Urothelium cell line (cell line): ENCODE results near the gene SFTA2.
"Not testable (repeated sequence)": the region's sequence is repeated elsewhere in the genome, so short reads cannot be mapped to it uniquely, and the experiment has no call there.

Source experiments
- DNase-seq: peaks from one replicate; pipeline ENCODE4 v3.0.0; 2011; ENCODE audit warnings: low spot score, mixed read lengths
- FAIRE-seq: peaks from 2 replicates; lab custom pipeline; 2011; peaks lifted over from hg19 to GRCh38; lab: Jason Lieb, UNC

Gene SFTA2

GRCh38 chr6:30914076-30914853, 17.7 kb downstream of the SFTA2 start, which contains the start of gene VARS2:
VARS2 (plus strand) TSS chr6:30914238; CDS start chr6:30914837, 599 bp downstream.
- DNase-seq: peak; percentile 96
- no peak for FAIRE-seq

GRCh38 chr6:30913721-30914075, 18.3 kb downstream of the SFTA2 start:
- no peak for DNase-seq
- no peak for FAIRE-seq

- DNase-seq (no peak), FAIRE-seq (no peak)
These were observed 19.0 kb downstream of the SFTA2 start for GRCh38 chr6:30912746-30913520.

GRCh38 chr6:30910473-30910872, 21.5 kb downstream of the SFTA2 start:
- DNase-seq, FAIRE-seq: not testable (repeated sequence)

GRCh38 chr6:30908700-30909099, 23.3 kb downstream of the SFTA2 start:
- FAIRE-seq: no peak

GRCh38 chr6:30907758-30908591, 24.0 kb downstream of the SFTA2 start, which contains the start of gene GTF2H4:
GTF2H4 (plus strand) TSS chr6:30908207.
- peak; percentile 95 for DNase-seq
- no peak for FAIRE-seq

More at GRCh38 chr6:30908700-30909099, 23.3 kb downstream of the SFTA2 start:
- DNase-seq: no peak

- FAIRE-seq, DNase-seq: not testable (repeated sequence)
These were observed 24.6 kb downstream of the SFTA2 start for GRCh38 chr6:30907290-30907757.

GRCh38 chr6:30903236-30903635, 28.7 kb downstream of the SFTA2 start:
- FAIRE-seq (no peak), DNase-seq (no peak)

- DNase-seq (no peak), FAIRE-seq (no peak)
These were observed 29.3 kb downstream of the SFTA2 start for GRCh38 chr6:30902709-30903108.

GRCh38 chr6:30902196-30902595, 29.8 kb downstream of the SFTA2 start:
- FAIRE-seq, DNase-seq: not testable (repeated sequence)

GRCh38 chr6:30901436-30901835, 30.5 kb downstream of the SFTA2 start:
- no peak for DNase-seq
- FAIRE-seq: no peak

GRCh38 chr6:30900863-30901417, 31.0 kb downstream of the SFTA2 start:
- DNase-seq: no peak
- no peak for FAIRE-seq

GRCh38 chr6:30898750-30899360, 33.1 kb downstream of the SFTA2 start:
- no peak for FAIRE-seq
- no peak for DNase-seq

- FAIRE-seq: no peak
- DNase-seq: no peak
These were observed 34.1 kb downstream of the SFTA2 start for GRCh38 chr6:30897882-30898281.

GRCh38 chr6:30896541-30896940, 35.4 kb downstream of the SFTA2 start:
- no peak for DNase-seq
- FAIRE-seq: no peak

- no peak for FAIRE-seq
- no peak for DNase-seq
These were observed 36.6 kb downstream of the SFTA2 start for GRCh38 chr6:30895343-30895742.

GRCh38 chr6:30894935-30895334, 37.0 kb downstream of the SFTA2 start:
- DNase-seq (no peak), FAIRE-seq (no peak)

- no peak for FAIRE-seq
- no peak for DNase-seq
These were observed 37.6 kb downstream of the SFTA2 start for GRCh38 chr6:30894381-30894780.

GRCh38 chr6:30893666-30894065, 38.3 kb downstream of the SFTA2 start:
- no peak for DNase-seq
- no peak for FAIRE-seq

- DNase-seq (no peak), FAIRE-seq (no peak)
These were observed 38.9 kb downstream of the SFTA2 start for GRCh38 chr6:30893001-30893591.
